Loucy (cell line): ENCODE data around the gene IFNG.

ENCODE experiments used
- H2AFZ ChIP-seq: fragments of 200-600 bp; sonication (generic); 2 replicates; pipeline ENCODE4 v1.6.0; 2016; ENCODE audit warnings: antibody characterized with exemption, mild to moderate bottlenecking, low read length, moderate library complexity
- H3F3A ChIP-seq: fragments of 200-600 bp; 2 replicates; pipeline ENCODE4 v1.6.0; 2016; ENCODE audit warnings: antibody characterized with exemption, low read depth, mild to moderate bottlenecking
- H3K27me3 ChIP-seq: fragments of 200-600 bp; sonication (generic); 2 replicates; pipeline ENCODE4 v1.6.1; 2014; ENCODE audit warnings: low read length, mild to moderate bottlenecking; ENCODE audit not compliant: insufficient read depth, poor library complexity, severe bottlenecking
- H3K36me3 ChIP-seq: fragments of 200-600 bp; sonication (generic); 2 replicates; pipeline ENCODE4 v1.6.1; 2016; ENCODE audit warnings: low read length; ENCODE audit not compliant: insufficient read depth
- H3K4me1 ChIP-seq: fragments of 200-600 bp; sonication (generic); 2 replicates; pipeline ENCODE4 v1.5.1; 2014; ENCODE audit warnings: low read length, mild to moderate bottlenecking; ENCODE audit not compliant: insufficient read depth, poor library complexity, severe bottlenecking
- H3K4me2 ChIP-seq: fragments of 200-600 bp; sonication (generic); 2 replicates; pipeline ENCODE4 v1.6.0; 2014; ENCODE audit warnings: antibody characterized with exemption, low read length, low read depth, mild to moderate bottlenecking; ENCODE audit not compliant: poor library complexity, severe bottlenecking
- H3K4me3 ChIP-seq: fragments of 200-600 bp; sonication (generic); 2 replicates; pipeline ENCODE4 v1.5.1; 2014; ENCODE audit warnings: low read length, mild to moderate bottlenecking, mixed read lengths; ENCODE audit not compliant: poor library complexity, severe bottlenecking
- H3K79me2 ChIP-seq: fragments of 200-600 bp; sonication (generic); 2 replicates; pipeline ENCODE4 v1.6.1; 2014; ENCODE audit warnings: low read length; ENCODE audit not compliant: insufficient read depth
- H3K9ac ChIP-seq: fragments of 200-600 bp; sonication (generic); 2 replicates; pipeline ENCODE4 v1.6.0; 2014; ENCODE audit warnings: mild to moderate bottlenecking, low read depth, low read length, moderate library complexity; ENCODE audit not compliant: poor library complexity, severe bottlenecking
- H3K9me2 ChIP-seq: fragments of 200-600 bp; sonication (generic); replicated peaks from 2 replicates; pipeline ENCODE4 v1.6.1; 2016; ENCODE audit warnings: low read depth, low read length, mixed read lengths
- H3K9me3 ChIP-seq: fragments of 200-600 bp; sonication (generic); 2 replicates; pipeline ENCODE4 v1.6.1; 2014; ENCODE audit warnings: mild to moderate bottlenecking, antibody characterized with exemption, low read length, low read depth; ENCODE audit not compliant: insufficient read depth
- H4K20me1 ChIP-seq: fragments of 200-600 bp; sonication (generic); 2 replicates; pipeline ENCODE4 v1.6.0; 2014; ENCODE audit warnings: antibody characterized with exemption, low read length, mild to moderate bottlenecking; ENCODE audit not compliant: insufficient read depth, poor library complexity, severe bottlenecking
- EZH2phosphoT487 ChIP-seq: fragments of 200-600 bp; IDR thresholded peaks from 2 replicates; pipeline ENCODE4 v1.6.1; 2018; ENCODE audit warnings: antibody characterized with exemption, mild to moderate bottlenecking, moderate library complexity, borderline replicate concordance
- TF ChIP-seq, protein P1 (sequence below): fragments of 200-600 bp; sonication (generic); conservative IDR thresholded peaks from 2 replicates; pipeline ENCODE4 v1.5.1; 2014; ENCODE audit warnings: mild to moderate bottlenecking, antibody characterized with exemption, low read length

The IFNG gene

DNA sequence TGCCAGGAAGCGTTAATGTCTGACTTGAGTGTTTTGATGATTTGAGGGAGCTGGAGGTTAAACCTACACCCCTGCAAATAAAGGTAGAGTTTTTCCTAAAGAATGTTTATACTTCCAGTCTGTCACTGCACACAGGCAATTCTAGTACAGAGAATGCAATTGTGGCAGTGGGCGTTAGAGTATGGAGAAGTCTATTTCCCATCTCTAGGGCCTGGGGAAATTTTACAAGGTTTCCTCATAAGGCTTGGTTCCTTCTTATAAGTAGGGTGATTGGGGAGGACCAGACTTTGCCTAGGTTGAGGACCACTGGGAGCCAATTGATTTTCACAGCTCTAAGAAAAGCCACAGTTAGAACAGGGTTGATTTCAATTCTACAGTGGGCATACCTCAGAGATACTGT is 44.3 kb downstream of the IFNG start:
- Histone ChIP-seq H3K4me2 (no peak overlapping the region), H4K20me1 (no peaks in the 10 kb centered on the region), H3K79me2 (no peaks in the 10 kb centered on the region), H3K4me3 (no peak overlapping the region), H3K9me2 (no peaks in the 10 kb centered on the region), H3K36me3 (no peaks in the 10 kb centered on the region), H3K9ac (no peak overlapping the region), H2AFZ (no peak overlapping the region), H3K9me3 (no peaks in the 10 kb centered on the region), H3F3A (no peaks in the 10 kb centered on the region), H3K27me3 (no peaks in the 10 kb centered on the region), H3K4me1 (peaks cover 24% of the 10 kb centered on the region)
- TF ChIP-seq, protein P1, sequence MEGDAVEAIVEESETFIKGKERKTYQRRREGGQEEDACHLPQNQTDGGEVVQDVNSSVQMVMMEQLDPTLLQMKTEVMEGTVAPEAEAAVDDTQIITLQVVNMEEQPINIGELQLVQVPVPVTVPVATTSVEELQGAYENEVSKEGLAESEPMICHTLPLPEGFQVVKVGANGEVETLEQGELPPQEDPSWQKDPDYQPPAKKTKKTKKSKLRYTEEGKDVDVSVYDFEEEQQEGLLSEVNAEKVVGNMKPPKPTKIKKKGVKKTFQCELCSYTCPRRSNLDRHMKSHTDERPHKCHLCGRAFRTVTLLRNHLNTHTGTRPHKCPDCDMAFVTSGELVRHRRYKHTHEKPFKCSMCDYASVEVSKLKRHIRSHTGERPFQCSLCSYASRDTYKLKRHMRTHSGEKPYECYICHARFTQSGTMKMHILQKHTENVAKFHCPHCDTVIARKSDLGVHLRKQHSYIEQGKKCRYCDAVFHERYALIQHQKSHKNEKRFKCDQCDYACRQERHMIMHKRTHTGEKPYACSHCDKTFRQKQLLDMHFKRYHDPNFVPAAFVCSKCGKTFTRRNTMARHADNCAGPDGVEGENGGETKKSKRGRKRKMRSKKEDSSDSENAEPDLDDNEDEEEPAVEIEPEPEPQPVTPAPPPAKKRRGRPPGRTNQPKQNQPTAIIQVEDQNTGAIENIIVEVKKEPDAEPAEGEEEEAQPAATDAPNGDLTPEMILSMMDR = no peak

DNA sequence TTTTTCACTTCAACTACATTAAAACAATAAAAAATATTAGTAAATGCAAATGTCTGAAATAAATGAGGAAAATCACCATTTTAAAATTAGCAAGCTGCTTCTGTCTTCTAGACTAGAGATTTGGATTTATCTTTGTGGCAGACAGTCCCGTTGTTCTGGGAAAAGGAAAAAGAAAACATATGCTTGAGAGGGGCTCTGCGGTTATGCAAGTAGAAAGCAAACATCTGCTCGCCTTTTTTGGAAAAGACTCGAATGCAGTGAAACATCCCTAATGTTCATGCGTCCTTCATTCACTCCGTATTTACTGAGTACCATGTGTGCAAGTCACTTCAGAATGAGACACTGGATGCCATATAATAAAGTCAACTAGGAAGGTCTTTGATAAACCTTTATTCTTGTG is 44.9 kb downstream of the IFNG start:
- H3K4me1 ChIP-seq = peaks cover 18% of the 10 kb centered on the region

DNA sequence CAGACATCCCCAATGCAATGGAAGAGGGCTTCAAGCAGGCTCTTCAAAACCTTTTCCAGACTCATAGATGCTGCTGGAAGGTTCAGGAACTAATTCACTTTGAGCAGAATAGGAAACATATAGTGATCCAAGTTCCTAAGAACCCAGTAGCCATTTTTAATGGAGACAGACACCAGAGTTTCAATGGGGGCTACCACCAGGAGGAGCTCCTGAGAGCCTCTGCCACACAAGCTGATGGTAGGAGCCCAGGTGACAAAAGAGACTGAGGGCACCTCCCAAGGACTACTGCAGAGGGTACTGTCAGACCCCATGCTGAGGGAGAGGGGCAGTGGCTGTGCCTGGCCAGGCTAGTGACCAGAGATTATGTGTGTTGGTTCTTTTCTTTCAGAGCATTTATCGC is 45.9 kb downstream of the IFNG start:
- Histone ChIP-seq H3K4me3 (no peak overlapping the region), H3K9ac (no peak overlapping the region), H3K4me2 (no peak overlapping the region), H4K20me1 (no peaks in the 10 kb centered on the region), H3F3A (no peaks in the 10 kb centered on the region), H3K27me3 (no peaks in the 10 kb centered on the region), H2AFZ (peak overlapping the region; percentile 28; the same call in 1 of the 2 replicates), H3K36me3 (no peaks in the 10 kb centered on the region), H3K9me2 (no peaks in the 10 kb centered on the region), H3K4me1 (peaks cover 10% of the 10 kb centered on the region), H3K79me2 (no peaks in the 10 kb centered on the region), H3K9me3 (no peaks in the 10 kb centered on the region)
- TF ChIP-seq EZH2phosphoT487 = no peak
- TF ChIP-seq, protein P1 = peak; percentile 95

More for the DNA sequence above, 44.9 kb downstream of the IFNG start:
- Histone ChIP-seq H3K4me2 (no peak overlapping the region), H3K27me3 (no peaks in the 10 kb centered on the region), H2AFZ (no peak overlapping the region), H3K9ac (no peak overlapping the region), H3K79me2 (no peaks in the 10 kb centered on the region), H3K9me2 (no peaks in the 10 kb centered on the region), H4K20me1 (no peaks in the 10 kb centered on the region), H3K4me3 (no peak overlapping the region), H3K36me3 (no peaks in the 10 kb centered on the region), H3F3A (no peaks in the 10 kb centered on the region), H3K9me3 (no peaks in the 10 kb centered on the region)
- no peak for TF ChIP-seq EZH2phosphoT487
- TF ChIP-seq, protein P1 = no peak
